Glutamatergic neuron (in vitro differentiated cells): ENCODE results near the gene TMPRSS9. TPM values are rescaled to one million over a fixed set of nuclear protein-coding genes. Genes with fewer than 3 reads are reported as not detected.

ENCODE experiments used
- DNase-seq: peaks from one replicate; pipeline ENCODE4 v3.0.0; 2022
- H3K27ac Mint-ChIP-seq: one replicate; pipeline ENCODE4 v1.8.0; 2020; ENCODE audit warnings: mild to moderate bottlenecking, mixed read lengths, inconsistent platforms; ENCODE audit not compliant: unreplicated experiment
- H3K27me3 Mint-ChIP-seq: one replicate; pipeline ENCODE4 v1.8.0; 2020; ENCODE audit warnings: mild to moderate bottlenecking, moderate library complexity, mixed read lengths, inconsistent platforms; ENCODE audit not compliant: unreplicated experiment
- H3K36me3 Mint-ChIP-seq: one replicate; pipeline ENCODE4 v1.8.0; 2020; ENCODE audit warnings: mild to moderate bottlenecking, mixed read lengths, inconsistent platforms; ENCODE audit not compliant: unreplicated experiment
- H3K4me1 Mint-ChIP-seq: one replicate; pipeline ENCODE4 v1.8.0; 2020; ENCODE audit warnings: mild to moderate bottlenecking, low read depth, mixed read lengths, inconsistent platforms; ENCODE audit not compliant: unreplicated experiment
- H3K4me3 Mint-ChIP-seq: one replicate; pipeline ENCODE4 v1.8.0; 2020; ENCODE audit warnings: mild to moderate bottlenecking, mixed read lengths, inconsistent platforms; ENCODE audit not compliant: unreplicated experiment
- H3K9me3 Mint-ChIP-seq: one replicate; pipeline ENCODE4 v1.8.0; 2020; ENCODE audit warnings: mild to moderate bottlenecking, moderate library complexity, mixed read lengths, inconsistent platforms; ENCODE audit not compliant: unreplicated experiment
- long read RNA-seq: library from polyadenylated mRNA; unstranded; transcript quantifications from one replicate; pipeline ENCODE4 v2.0.0, GENCODE V29; 2020; ENCODE audit not compliant: unreplicated experiment
- total RNA-seq: library from RNA; stranded (reverse); fragmentation: NEBNext Ultra II Directional; extraction: Animal tissue kit (Norgen Biotek cat#: 25700); gene quantifications from one replicate; pipeline ENCODE4 v1.2.1, GENCODE V29; 2021; ENCODE audit not compliant: unreplicated experiment
- TF ChIP-seq, protein P1 (sequence below): fragments of 200-600 bp; sonication (generic); IDR thresholded peaks from one replicate; pipeline ENCODE4 v1.5.0; 2021; ENCODE audit not compliant: partially characterized antibody, unreplicated experiment

TMPRSS9 gene
- 0.29 TPM for total RNA-seq
- long read RNA-seq: 0 reads

DNA sequence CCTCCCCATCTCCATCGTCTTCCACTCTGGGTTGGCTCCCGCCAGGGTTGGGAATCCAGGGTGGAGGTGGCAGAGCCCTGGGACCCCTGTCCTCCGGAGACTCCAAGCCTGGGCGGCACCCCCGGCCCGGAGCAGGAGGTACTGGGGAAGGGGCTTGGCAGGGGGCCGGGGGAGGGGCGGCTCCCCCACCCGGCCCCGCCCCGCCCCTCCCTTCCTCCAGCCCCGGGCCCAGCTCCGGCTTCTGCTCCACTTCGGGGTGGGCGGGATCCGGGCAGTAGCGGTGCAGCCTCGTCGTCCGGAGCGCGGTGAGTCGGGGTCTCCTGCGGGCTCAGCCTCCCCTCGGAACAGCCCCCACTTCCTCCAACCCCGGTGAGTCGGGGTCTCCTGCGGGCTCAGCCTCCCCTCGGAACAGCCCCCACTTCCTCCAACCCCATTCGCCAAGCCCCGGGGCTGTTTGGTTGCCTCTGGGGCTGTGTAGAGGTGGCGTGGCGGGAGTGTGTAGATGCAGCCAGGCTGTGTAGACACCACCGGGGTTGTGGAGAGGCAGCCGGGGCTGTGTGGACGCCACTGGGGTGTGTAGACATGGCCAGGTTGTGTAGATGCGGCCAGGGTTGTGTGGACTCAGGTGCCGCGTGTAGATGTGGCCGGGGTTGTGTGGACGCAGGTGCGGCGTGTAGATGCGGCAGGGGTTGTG is at the start of gene TMPRSS9:
Gene TMPRSS9, plus strand, starts transcription at position 274 of the 694 bp plus-strand sequence. CDS start 29,521 bp downstream, outside the sequence.
- Mint-ChIP-seq H3K9me3 (peaks cover 6% of the 10 kb centered on the region), H3K36me3 (peaks cover 3% of the 10 kb centered on the region), H3K27ac (no peak within 1 kb of the TSS)

DNA sequence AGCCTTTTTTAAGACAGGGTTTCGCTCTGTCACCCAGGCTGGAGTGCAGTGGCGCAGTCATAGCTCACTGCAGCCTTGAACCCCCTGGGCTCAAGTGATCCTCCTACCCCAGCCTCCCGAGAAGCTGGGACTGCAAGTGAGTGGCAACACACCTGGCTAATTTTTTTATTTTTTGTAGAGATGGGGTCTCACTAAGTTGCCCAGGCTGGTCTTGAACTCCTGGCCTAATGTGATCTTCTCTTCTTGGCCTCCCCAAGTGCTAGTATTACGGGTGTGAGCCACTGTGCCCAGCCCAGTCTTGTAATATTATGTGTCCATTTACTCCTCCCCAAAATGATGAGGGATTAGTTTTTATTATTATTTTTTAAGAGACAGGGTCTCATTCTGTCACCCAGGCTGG is 49.0 kb upstream of the TMPRSS9 start:
- Mint-ChIP-seq H3K27ac (no peak overlapping the region), H3K36me3 (peaks cover 5% of the 10 kb centered on the region), H3K9me3 (peaks cover 10% of the 10 kb centered on the region), H3K4me1 (peaks cover 5% of the 10 kb centered on the region), H3K4me3 (no peak overlapping the region), H3K27me3 (peaks cover 5% of the 10 kb centered on the region)
- TF ChIP-seq, protein P1, sequence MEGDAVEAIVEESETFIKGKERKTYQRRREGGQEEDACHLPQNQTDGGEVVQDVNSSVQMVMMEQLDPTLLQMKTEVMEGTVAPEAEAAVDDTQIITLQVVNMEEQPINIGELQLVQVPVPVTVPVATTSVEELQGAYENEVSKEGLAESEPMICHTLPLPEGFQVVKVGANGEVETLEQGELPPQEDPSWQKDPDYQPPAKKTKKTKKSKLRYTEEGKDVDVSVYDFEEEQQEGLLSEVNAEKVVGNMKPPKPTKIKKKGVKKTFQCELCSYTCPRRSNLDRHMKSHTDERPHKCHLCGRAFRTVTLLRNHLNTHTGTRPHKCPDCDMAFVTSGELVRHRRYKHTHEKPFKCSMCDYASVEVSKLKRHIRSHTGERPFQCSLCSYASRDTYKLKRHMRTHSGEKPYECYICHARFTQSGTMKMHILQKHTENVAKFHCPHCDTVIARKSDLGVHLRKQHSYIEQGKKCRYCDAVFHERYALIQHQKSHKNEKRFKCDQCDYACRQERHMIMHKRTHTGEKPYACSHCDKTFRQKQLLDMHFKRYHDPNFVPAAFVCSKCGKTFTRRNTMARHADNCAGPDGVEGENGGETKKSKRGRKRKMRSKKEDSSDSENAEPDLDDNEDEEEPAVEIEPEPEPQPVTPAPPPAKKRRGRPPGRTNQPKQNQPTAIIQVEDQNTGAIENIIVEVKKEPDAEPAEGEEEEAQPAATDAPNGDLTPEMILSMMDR: no peak
- no peak for DNase-seq

More for the DNA sequence above, at the start of gene TMPRSS9:
- no peak within 1 kb of the TSS for H3K4me3 Mint-ChIP-seq
- peaks cover 3% of the 10 kb centered on the region for H3K4me1 Mint-ChIP-seq
- H3K27me3 Mint-ChIP-seq: peaks cover 3% of the 10 kb centered on the region
- no peak for DNase-seq
- TF ChIP-seq, protein P1: no peak

DNA sequence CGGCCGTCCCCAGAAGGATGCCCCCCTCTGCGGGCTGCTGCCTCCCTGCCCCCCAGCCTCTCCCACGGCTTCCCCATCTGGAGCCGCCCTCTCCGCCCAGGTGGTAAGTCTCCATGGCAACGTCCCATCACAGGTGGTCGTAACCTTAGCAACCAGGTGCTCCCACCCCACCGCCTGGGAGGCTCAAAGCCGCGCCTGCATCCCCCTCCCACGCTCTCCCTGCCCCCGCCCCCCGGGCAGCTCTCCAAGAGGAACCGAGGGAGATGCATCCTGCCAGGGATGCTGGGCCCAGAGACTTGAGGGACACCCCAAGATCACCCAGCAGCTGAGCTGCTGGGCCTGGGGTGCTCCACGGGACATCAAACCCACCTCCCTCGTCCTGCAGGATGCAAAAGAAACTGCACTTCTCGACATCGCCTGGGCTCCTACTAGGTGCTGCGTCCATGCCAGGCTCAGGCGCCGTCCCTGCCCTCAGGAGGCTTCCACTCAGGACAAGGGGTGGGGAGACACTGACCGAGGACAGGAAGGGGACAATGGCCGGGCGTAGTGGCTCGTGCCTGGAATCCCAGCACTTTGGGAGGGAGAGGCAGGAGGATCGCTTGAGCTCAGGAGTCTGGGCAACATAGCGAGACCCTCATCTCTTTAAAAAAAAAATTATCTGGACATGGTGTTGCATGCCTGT is 47.1 kb upstream of the TMPRSS9 start:
- H3K4me1 Mint-ChIP-seq: peaks cover 5% of the 10 kb centered on the region
- H3K9me3 Mint-ChIP-seq: peaks cover 10% of the 10 kb centered on the region
- H3K27ac Mint-ChIP-seq: no peak overlapping the region
- no peak for DNase-seq
- H3K36me3 Mint-ChIP-seq: peaks cover 5% of the 10 kb centered on the region
- H3K4me3 Mint-ChIP-seq: no peak overlapping the region
- TF ChIP-seq, protein P1: no peak
- H3K27me3 Mint-ChIP-seq: peaks cover 5% of the 10 kb centered on the region

DNA sequence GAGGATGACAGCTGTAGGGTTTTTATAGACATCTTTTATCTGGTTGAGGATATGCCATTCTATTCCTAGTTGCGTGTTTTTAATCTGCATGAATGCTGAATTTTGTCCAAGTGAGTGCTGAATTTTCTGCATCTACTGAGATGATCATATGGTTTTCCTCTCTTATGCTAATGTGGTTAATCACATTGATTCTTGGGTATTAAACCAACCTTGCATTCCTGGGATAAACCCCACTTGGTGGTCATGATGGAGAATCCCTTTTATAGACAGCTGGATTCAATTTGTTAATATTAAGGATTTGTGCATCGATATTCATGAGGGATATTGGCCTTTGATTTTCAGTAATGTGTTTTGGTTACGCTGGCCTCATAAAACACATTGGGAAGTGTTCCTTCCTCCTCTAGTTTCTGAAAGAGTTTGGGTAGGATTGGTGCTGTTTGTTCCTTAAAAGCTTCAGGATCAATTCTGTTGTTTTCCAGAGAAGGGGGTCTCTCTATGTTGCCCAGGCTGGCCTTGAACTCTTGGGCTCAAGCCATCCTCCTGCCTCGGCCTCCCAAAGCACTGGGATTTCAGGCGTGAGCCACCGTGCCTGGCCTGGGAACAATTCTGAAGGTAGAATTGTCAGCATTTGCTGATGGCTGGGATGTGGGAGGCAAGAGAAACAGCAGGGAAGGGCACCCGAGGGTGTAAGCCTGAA is 44.8 kb upstream of the TMPRSS9 start:
- no peak overlapping the region for H3K27ac Mint-ChIP-seq
- peaks cover 7% of the 10 kb centered on the region for H3K4me1 Mint-ChIP-seq
- peaks cover 5% of the 10 kb centered on the region for H3K36me3 Mint-ChIP-seq
- no peak overlapping the region for H3K4me3 Mint-ChIP-seq
- H3K27me3 Mint-ChIP-seq: peaks cover 3% of the 10 kb centered on the region
- peaks cover 6% of the 10 kb centered on the region for H3K9me3 Mint-ChIP-seq
- no peak for DNase-seq
- TF ChIP-seq, protein P1: no peak
